Measurements from ENCODE around the gene BRPF3. TPM values are rescaled to one million over a fixed set of nuclear protein-coding genes. Genes with fewer than 3 reads are reported as not detected.

BRPF3 gene
- total RNA-seq: 10 to 100 TPM; 15.1 to 20.9 TPM

DNA sequence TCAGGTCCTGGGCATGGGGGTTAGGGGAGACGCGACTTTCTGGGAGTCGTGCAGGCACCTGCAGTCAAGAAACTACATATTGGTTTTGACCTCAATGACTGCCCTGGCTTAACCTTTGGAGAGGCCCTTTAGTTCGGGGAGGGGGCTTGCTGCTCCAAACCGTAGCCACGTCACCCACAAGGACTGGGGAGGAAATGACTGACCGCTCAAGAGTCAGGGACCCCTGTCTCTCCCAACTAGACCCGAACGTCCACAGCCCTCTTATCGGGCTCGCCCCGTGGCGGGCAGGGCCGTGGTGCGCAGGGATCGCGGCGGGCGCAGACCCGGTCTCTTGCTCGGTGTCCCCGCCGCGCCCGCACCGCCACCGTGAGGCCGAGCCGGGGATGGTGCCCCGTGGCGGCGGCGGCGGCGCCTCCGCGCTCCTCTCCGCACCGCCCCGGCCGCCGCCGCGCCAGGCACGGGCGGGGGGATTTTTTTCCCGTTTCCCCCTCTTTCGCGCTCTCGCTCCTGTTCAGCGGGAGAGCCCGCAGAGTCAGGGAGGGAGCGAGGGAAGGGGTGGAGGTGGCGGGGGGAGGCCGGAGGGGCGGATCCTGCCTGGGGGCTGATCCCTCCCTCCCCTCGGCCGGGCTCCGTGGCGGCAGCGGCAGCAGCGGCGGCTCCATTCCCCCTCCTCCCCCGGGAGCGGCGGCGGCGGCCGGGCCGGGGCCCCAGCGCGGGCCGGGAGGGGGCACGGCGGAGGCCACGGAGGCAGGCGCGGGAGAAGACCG, at the start of gene BRPF3:
Gene BRPF3 (plus strand): TSS at position 632 of the 767 bp plus-strand sequence. CDS start 3,579 bp downstream, outside the sequence.
- TF ChIP-seq, protein P1, sequence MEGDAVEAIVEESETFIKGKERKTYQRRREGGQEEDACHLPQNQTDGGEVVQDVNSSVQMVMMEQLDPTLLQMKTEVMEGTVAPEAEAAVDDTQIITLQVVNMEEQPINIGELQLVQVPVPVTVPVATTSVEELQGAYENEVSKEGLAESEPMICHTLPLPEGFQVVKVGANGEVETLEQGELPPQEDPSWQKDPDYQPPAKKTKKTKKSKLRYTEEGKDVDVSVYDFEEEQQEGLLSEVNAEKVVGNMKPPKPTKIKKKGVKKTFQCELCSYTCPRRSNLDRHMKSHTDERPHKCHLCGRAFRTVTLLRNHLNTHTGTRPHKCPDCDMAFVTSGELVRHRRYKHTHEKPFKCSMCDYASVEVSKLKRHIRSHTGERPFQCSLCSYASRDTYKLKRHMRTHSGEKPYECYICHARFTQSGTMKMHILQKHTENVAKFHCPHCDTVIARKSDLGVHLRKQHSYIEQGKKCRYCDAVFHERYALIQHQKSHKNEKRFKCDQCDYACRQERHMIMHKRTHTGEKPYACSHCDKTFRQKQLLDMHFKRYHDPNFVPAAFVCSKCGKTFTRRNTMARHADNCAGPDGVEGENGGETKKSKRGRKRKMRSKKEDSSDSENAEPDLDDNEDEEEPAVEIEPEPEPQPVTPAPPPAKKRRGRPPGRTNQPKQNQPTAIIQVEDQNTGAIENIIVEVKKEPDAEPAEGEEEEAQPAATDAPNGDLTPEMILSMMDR (IDR thresholded peaks at IDR 0.05): peak; percentile 72
- CTCF ChIA-PET: interaction anchor here (1.0 to 2.2 kb wide), 8 partner anchors 11 to 169 kb away, joined by 3 to 10 read pairs (median 6); partner anchors contain the start of gene MAPK14
- peak within 1 kb of the TSS; percentile 87 for H3K4me3 Mint-ChIP-seq
- DNase-seq (peak; percentile 78), ATAC-seq (peak; percentile 55)
- no peaks in the 10 kb centered on the region for H3K27me3 Mint-ChIP-seq
- H3K4me1 Mint-ChIP-seq (ENCODE audit: low read depth): peaks cover 49% of the 10 kb centered on the region
- H3K27ac Mint-ChIP-seq: peak within 1 kb of the TSS; percentile 94
- intact Hi-C loops (cut with micrococcal nuclease): loop anchor here (2.0 to 5.0 kb wide), 3 partner anchors 65 to 169 kb away; partner anchors contain the start of genes MAPK13 and MAPK14
- POLR2A ChIA-PET: interaction anchor here (1.0 to 4.3 kb wide), 4 partner anchors 65 to 169 kb away, joined by 3 to 25 read pairs (median 4); partner anchors contain the start of gene MAPK13
- peaks cover 3% of the 10 kb centered on the region for H3K9me3 Mint-ChIP-seq
- peaks cover 20% of the 10 kb centered on the region for H3K36me3 Mint-ChIP-seq (ENCODE audit: low read depth)

DNA sequence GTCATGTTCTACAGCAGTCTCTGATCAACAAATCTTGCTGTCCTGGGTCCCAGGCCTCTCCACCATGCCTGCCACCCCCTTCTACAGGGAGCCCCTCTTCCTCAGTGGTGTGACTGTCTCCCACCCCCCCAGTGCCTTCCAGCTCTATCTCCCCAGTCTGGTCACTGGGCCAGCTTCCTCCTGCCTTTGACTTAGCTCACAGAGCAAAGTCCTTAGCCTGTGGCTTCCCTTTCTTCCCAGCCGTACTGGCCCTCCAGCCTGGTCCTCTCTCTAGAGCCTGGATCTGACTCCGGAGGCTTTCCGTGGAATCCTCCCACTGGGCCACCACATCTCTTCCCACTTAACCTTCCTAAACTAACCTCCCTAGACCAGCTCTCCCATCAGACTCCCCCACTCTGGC, 49.2 kb upstream of the BRPF3 start:
- ATAC-seq (no peak), DNase-seq (no peak)
- TF ChIP-seq, protein P1 (IDR thresholded peaks at IDR 0.05): no peak
- H3K4me3 Mint-ChIP-seq: no peak overlapping the region
- peaks cover 3% of the 10 kb centered on the region for H3K36me3 Mint-ChIP-seq (ENCODE audit: low read depth)
- no peaks in the 10 kb centered on the region for H3K27me3 Mint-ChIP-seq
- CTCF ChIA-PET: interaction anchor here (1.2 kb wide), 2 partner anchors 8 to 42 kb away, joined by 3 read pairs; no protein-coding TSS in a partner anchor
- no peak overlapping the region for H3K27ac Mint-ChIP-seq
- intact Hi-C loops (cut with micrococcal nuclease): no loop called here
- peaks cover 8% of the 10 kb centered on the region for H3K4me1 Mint-ChIP-seq (ENCODE audit: low read depth)
- POLR2A ChIA-PET: no interaction called here
- H3K9me3 Mint-ChIP-seq: peaks cover 2% of the 10 kb centered on the region

DNA sequence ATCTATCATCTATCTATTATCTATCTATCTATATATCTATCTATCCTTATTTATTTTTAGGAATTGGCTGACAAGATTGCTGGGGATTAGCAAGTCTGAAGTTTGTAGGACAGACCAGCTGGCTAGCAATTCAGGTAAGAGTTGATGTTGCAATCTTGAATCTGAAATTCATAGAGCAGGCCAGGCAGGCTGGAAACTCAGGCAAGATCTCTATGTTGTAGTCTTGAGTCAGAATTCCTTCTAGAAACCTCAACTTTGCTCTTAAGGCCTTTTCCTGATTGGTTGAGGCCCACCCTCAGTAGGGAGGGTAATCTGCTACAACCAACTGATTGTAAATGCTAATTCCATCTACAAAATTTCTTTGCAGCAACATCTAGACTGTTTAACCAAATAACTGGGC, 47.1 kb upstream of the BRPF3 start:
- Mint-ChIP-seq H3K36me3 (ENCODE audit: low read depth) (peaks cover 2% of the 10 kb centered on the region), H3K27ac (no peak overlapping the region), H3K4me3 (no peak overlapping the region), H3K9me3 (peaks cover 3% of the 10 kb centered on the region), H3K27me3 (no peaks in the 10 kb centered on the region), H3K4me1 (ENCODE audit: low read depth) (peaks cover 6% of the 10 kb centered on the region)
- DNase-seq (no peak), ATAC-seq (no peak)
- CTCF ChIA-PET: interaction anchor here (1.3 kb wide), 1 partner anchor 191 kb away, joined by 3 read pairs; no protein-coding TSS in a partner anchor
- intact Hi-C loops (cut with micrococcal nuclease): no loop called here
- TF ChIP-seq, protein P1 (IDR thresholded peaks at IDR 0.05): no peak
- POLR2A ChIA-PET: interaction anchor here (1.7 to 2.1 kb wide), 2 partner anchors 18 to 24 kb away, joined by 3 to 7 read pairs; no protein-coding TSS in a partner anchor

DNA sequence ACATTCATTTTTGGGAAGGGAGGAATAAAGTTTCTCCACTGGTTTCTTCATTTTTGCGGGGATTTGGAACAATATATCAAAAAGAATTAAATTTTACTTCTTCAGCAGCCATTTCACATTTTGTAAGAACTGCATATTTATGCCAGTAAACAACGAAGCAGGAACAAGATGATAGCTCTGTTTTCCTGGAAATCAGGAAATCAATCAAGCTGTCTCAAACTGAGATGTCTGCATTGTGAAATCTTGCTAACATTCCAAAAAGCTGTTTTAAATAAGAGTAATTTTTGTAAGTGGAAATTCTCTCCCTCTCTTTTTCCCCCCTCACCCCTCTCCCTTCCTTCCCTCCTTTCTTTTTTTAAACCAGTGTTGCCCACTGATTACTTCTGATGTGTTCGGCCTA, 46.3 kb upstream of the BRPF3 start:
- Mint-ChIP-seq H3K9me3 (peaks cover 4% of the 10 kb centered on the region), H3K27me3 (no peaks in the 10 kb centered on the region), H3K4me1 (ENCODE audit: low read depth) (peaks cover 6% of the 10 kb centered on the region), H3K4me3 (no peak overlapping the region), H3K36me3 (ENCODE audit: low read depth) (peaks cover 3% of the 10 kb centered on the region), H3K27ac (no peak overlapping the region)
- ATAC-seq (no peak), DNase-seq (no peak)
- TF ChIP-seq, protein P1 (IDR thresholded peaks at IDR 0.05): no peak
- ChIA-PET CTCF (interaction anchor here (1.1 to 1.3 kb wide), 3 partner anchors 11 to 191 kb away, joined by 3 to 5 read pairs (median 3); no protein-coding TSS in a partner anchor), POLR2A (interaction anchor here (1.3 to 2.1 kb wide), 3 partner anchors 17 to 25 kb away, joined by 3 to 7 read pairs (median 4); no protein-coding TSS in a partner anchor)
- intact Hi-C loops (cut with micrococcal nuclease): no loop called here

DNA sequence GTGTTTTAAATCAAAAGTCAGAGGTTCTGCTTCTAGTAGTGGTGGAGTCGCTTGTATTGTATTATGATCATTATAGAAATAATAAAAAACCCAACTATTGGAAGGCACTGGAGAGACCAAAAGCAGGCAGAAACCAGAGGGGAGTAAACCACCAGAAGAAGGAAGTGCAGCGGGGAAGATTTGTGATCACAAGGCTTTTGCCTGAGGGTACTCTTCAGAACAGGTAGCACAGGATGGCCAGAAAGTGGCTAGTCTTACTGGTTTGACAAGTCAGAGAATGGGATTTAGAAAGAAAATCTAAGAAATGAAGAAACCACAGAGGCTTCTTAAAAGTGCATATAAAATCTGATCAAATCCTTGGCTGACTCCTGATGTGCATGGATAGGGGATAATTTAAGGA, 42.3 kb upstream of the BRPF3 start:
- POLR2A ChIA-PET: no interaction called here
- H3K27ac Mint-ChIP-seq: no peak overlapping the region
- no peaks in the 10 kb centered on the region for H3K27me3 Mint-ChIP-seq
- TF ChIP-seq, protein P1 (IDR thresholded peaks at IDR 0.05): no peak
- H3K9me3 Mint-ChIP-seq: peaks cover 11% of the 10 kb centered on the region
- H3K36me3 Mint-ChIP-seq (ENCODE audit: low read depth): peaks cover 4% of the 10 kb centered on the region
- intact Hi-C loops (cut with micrococcal nuclease): no loop called here
- H3K4me3 Mint-ChIP-seq: no peak overlapping the region
- no peak for ATAC-seq
- CTCF ChIA-PET: interaction anchor here (1.3 kb wide), 1 partner anchor 14 kb away, joined by 4 read pairs; no protein-coding TSS in a partner anchor
- H3K4me1 Mint-ChIP-seq (ENCODE audit: low read depth): peaks cover 3% of the 10 kb centered on the region
- DNase-seq: no peak

Data from activated CD8-positive, alpha-beta T cell treated with anti-CD3 and anti-CD28 coated beads for 36 hours (primary cell).